Natural killer cell (primary cell): Measurements from ENCODE around the gene STX1A. TPM values are rescaled to one million over a fixed set of nuclear protein-coding genes. Genes with fewer than 3 reads are reported as not detected.
A peak's percentile ranks its signal among the peaks of the same experiment; 100 is the strongest.

Experiments used
- ATAC-seq, 3 donors: fragments of 150-1000 bp in 2 of 3; fragments of 200-7000 bp in 1 of 3; cut with Tn5 transposase; 1 replicate in 1 of 3; 2 replicates in 2 of 3; pipeline ENCODE4 v1.10.0; 2021; ENCODE audit warnings: mild to moderate bottlenecking in 2 of 3, moderate library complexity in 2 of 3
- DNase-seq, 2 donors: peaks; one replicate each; pipeline versions ENCODE4 v3.0.0 to v3.0.0-alpha.2; 2013 to 2021; ENCODE audit warnings: mixed read lengths in 1 of 2
- H3K27ac ChIP-seq: one replicate; pipeline ENCODE4 v1.5.1; 2013; ENCODE audit warnings: mild to moderate bottlenecking, low read length
- H3K27me3 ChIP-seq: one replicate; pipeline ENCODE4 v1.6.1; 2013; ENCODE audit warnings: low read length; ENCODE audit not compliant: control insufficient read depth, insufficient read depth
- H3K36me3 ChIP-seq: one replicate; pipeline ENCODE4 v1.6.1; 2013; ENCODE audit warnings: low read length; ENCODE audit not compliant: control insufficient read depth, insufficient read depth
- H3K4me1 ChIP-seq: one replicate; pipeline ENCODE4 v1.6.1; 2013; ENCODE audit warnings: low read length; ENCODE audit not compliant: control insufficient read depth, insufficient read depth
- H3K4me3 ChIP-seq: one replicate; pipeline ENCODE4 v1.5.1; 2013; ENCODE audit warnings: low read length
- H3K9me3 ChIP-seq: one replicate; pipeline ENCODE4 v1.6.1; 2013; ENCODE audit warnings: low read length; ENCODE audit not compliant: control insufficient read depth, insufficient read depth
- H3K27ac Mint-ChIP-seq, 2 donors: one replicate each; pipeline ENCODE4 v1.8.0; 2022; ENCODE audit warnings: mild to moderate bottlenecking in 2 of 2, mixed read lengths in 2 of 2, moderate library complexity in 1 of 2
- H3K27me3 Mint-ChIP-seq, 2 donors: one replicate each; pipeline ENCODE4 v1.8.0; 2022; ENCODE audit warnings: low read depth in 2 of 2, mixed read lengths in 2 of 2
- H3K36me3 Mint-ChIP-seq: one replicate; pipeline ENCODE4 v1.8.0; 2022; ENCODE audit warnings: mixed read lengths
- H3K4me1 Mint-ChIP-seq, 2 donors: one replicate each; pipeline ENCODE4 v1.8.0; 2022; ENCODE audit warnings: mixed read lengths in 2 of 2
- H3K4me3 Mint-ChIP-seq: one replicate; pipeline ENCODE4 v1.8.0; 2022; ENCODE audit warnings: mild to moderate bottlenecking, moderate library complexity, mixed read lengths
- H3K9me3 Mint-ChIP-seq, 2 donors: one replicate each; pipeline ENCODE4 v1.8.0; 2022; ENCODE audit warnings: mixed read lengths in 2 of 2
- CTCF ChIP-seq: fragments of 200-600 bp; IDR thresholded peaks from one replicate; pipeline ENCODE4 v1.8.0; 2022; ENCODE audit warnings: antibody characterized with exemption
- WGBS: methylation state at CpG from one replicate; pipeline ENCODE4 v1.1.7; 2013; ENCODE audit warnings: missing lambda C conversion rate; ENCODE audit not compliant: insufficient coverage; 5-methylcytosine and 5-hydroxymethylcytosine counted together
- intact Hi-C: fragments of 100-400 bp; cut with micrococcal nuclease; formaldehyde crosslinking; loops from one replicate; pipeline ENCODE4 v1.14.2; 2022
- total RNA-seq, 4 donors: library from RNA; stranded (reverse); fragments of 120-200 nt in 1 of 4; gene quantifications; one replicate each; pipeline versions ENCODE4 v1.2.3 to v1.2.4, GENCODE V29; 2013 to 2022

Gene STX1A
- total RNA-seq, 3 donors from 2014 or later (not counting 1 experiment from before 2014, with no cell fraction given): 13.2 to 20.4 (median 14.7) TPM

- Histone ChIP-seq H3K27ac (peak overlapping the region; percentile 10), H3K4me3 (no peak overlapping the region), H3K27me3 (no peaks in the 10 kb centered on the region), H3K9me3 (no peaks in the 10 kb centered on the region), H3K4me1 (peaks cover 24% of the 10 kb centered on the region), H3K36me3 (peaks cover 15% of the 10 kb centered on the region)
- no peak overlapping the region for H3K4me3 Mint-ChIP-seq
- peaks cover 15 to 30% of the 10 kb centered on the region in 2 donors for H3K4me1 Mint-ChIP-seq
- peaks cover 0 to 4% of the 10 kb centered on the region in 2 donors for H3K27me3 Mint-ChIP-seq
- peak; percentile 71 for TF ChIP-seq CTCF
- intact Hi-C loops: loop anchor here (2.0 to 5.0 kb wide), 2 partner anchors 68 to 128 kb away; partner anchors contain the start of gene VPS37D
- DNase-seq (peak; percentile 69 to 93), ATAC-seq (peak; percentile 43 to 70 (median 55))
- 69% methylated on average over 16 of the region's 16 CpGs for WGBS
- no peaks in the 10 kb centered on the region for H3K9me3 Mint-ChIP-seq
- H3K27ac Mint-ChIP-seq: peak overlapping the region in 1 of 2 donors; percentile 0
- H3K36me3 Mint-ChIP-seq: no peaks in the 10 kb centered on the region
Observed at GRCh38 chr7:73734619-73735527, 15.4 kb upstream of the STX1A start.

GRCh38 chr7:73732397-73732796, 12.9 kb upstream of the STX1A start:
- DNase-seq (no peak), ATAC-seq (no peak)
- peaks cover 9% of the 10 kb centered on the region for H3K4me1 ChIP-seq
- no peak for TF ChIP-seq CTCF
- intact Hi-C loops: no loop called here
- peaks cover 7 to 11% of the 10 kb centered on the region in 2 donors for H3K27me3 Mint-ChIP-seq
- H3K27ac ChIP-seq: no peak overlapping the region
- peaks cover 5 to 14% of the 10 kb centered on the region in 2 donors for H3K4me1 Mint-ChIP-seq
- no peak overlapping the region for H3K4me3 ChIP-seq
- H3K36me3 ChIP-seq: peaks cover 12% of the 10 kb centered on the region
- H3K36me3 Mint-ChIP-seq: no peaks in the 10 kb centered on the region
- peaks cover 3% of the 10 kb centered on the region for H3K27me3 ChIP-seq
- 83% methylated on average over 2 of the region's 2 CpGs for WGBS
- H3K9me3 Mint-ChIP-seq: no peaks in the 10 kb centered on the region
- H3K4me3 Mint-ChIP-seq: no peak overlapping the region
- H3K27ac Mint-ChIP-seq: no peak overlapping the region
- H3K9me3 ChIP-seq: no peaks in the 10 kb centered on the region

DNA sequence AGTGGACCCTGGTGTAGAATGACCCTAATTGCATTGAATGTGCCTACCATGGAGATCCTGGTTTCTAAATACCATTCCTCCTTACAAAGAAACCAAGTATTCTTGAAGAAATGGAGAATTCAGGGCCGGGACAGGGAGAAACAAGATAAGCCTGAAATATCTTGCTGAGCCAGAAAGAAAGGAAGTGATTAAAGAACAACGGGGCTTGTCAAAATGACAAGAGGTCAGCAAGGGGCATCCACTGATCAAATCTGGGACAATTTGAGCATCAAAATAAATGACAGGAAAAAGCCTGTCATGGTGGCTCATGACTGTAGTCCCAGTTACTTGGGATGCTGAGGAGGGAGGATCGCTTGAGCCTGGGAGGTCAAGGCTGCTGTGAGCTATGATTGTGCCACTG, 11.0 kb upstream of the STX1A start:
- Histone ChIP-seq H3K36me3 (no peaks in the 10 kb centered on the region), H3K4me3 (no peak overlapping the region), H3K4me1 (peaks cover 7% of the 10 kb centered on the region), H3K27ac (no peak overlapping the region), H3K9me3 (no peaks in the 10 kb centered on the region), H3K27me3 (peaks cover 5% of the 10 kb centered on the region)
- Mint-ChIP-seq H3K9me3 (no peaks in the 10 kb centered on the region), H3K27me3 (peaks cover 7 to 11% of the 10 kb centered on the region in 2 donors), H3K4me1 (peaks cover 5% of the 10 kb centered on the region in 2 donors), H3K27ac (no peak overlapping the region), H3K4me3 (no peak overlapping the region), H3K36me3 (no peaks in the 10 kb centered on the region)
- 18% methylated on average over 3 of the region's 3 CpGs for WGBS
- intact Hi-C loops: no loop called here
- DNase-seq (no peak), ATAC-seq (no peak)
- TF ChIP-seq CTCF: no peak
